K562 (cell line): ENCODE results near the gene PDK1. TPM values are rescaled to one million over a fixed set of nuclear protein-coding genes. Genes with fewer than 3 reads are reported as not detected.
"Not testable (repeated sequence)": the region's sequence is repeated elsewhere in the genome, so short reads cannot be mapped to it uniquely, and the experiment has no call there.

Experiments
- ATAC-seq: fragments of 200-7000 bp; cut with Tn5 transposase; 3 replicates; pipeline ENCODE4 v1.9.1; 2020; ENCODE audit warnings: moderate library complexity
- BruUV-seq: library from RNA; stranded (reverse); fragments of 400-500 nt; replicated peaks from 2 replicates; lab custom pipeline; 2021; lab: Mats Ljungman, UMichigan
- CTCF ChIA-PET: fragments of 300-600 bp; formaldehyde crosslinking; extraction: SDS; loops from one replicate; lab custom pipeline; 2021; ENCODE audit warnings: low intra/inter-chr PET ratio; lab: Yijun Ruan, JAX
- POLR2A ChIA-PET: fragments of 300-600, 350-650 bp; sonication (Branson Sonifier 250); formaldehyde crosslinking; extraction: SDS; loops from one replicate; lab custom pipeline; 2021; ENCODE audit warnings: antibody characterized with exemption, inconsistent platforms; lab: Yijun Ruan, JAX
- DNase-seq, 4 experiments: peaks; one replicate each; pipeline versions ENCODE4 v3.0.0 to v3.0.0-alpha.2; 2011 to 2018; ENCODE audit warnings: low spot score in 3 of 4, mixed read lengths in 3 of 4; ENCODE audit errors: extremely low read depth in 1 of 4
- FAIRE-seq: peaks from 2 replicates; lab custom pipeline; 2011; peaks lifted over from hg19 to GRCh38; lab: Jason Lieb, UNC
- H2AFZ ChIP-seq: 2 replicates; pipeline ENCODE4 v1.6.0; 2011; ENCODE audit warnings: low read depth, low read length, control low read depth, inconsistent platforms
- H3K27ac ChIP-seq: fragments of 200-600 bp; 3 replicates; pipeline ENCODE4 v1.8.0; 2011; ENCODE audit warnings: low read depth, mild to moderate bottlenecking, control low read depth, inconsistent platforms, low read length, moderate library complexity, mixed read lengths; ENCODE audit errors: extremely low read depth
- H3K27me3 ChIP-seq, 2 experiments: fragments of 300-600 bp in 1 of 2; 2 replicates in 1 of 2; 3 replicates in 1 of 2; pipeline versions ENCODE4 v1.6.0 to v1.8.0; 2011; ENCODE audit warnings: inconsistent platforms in 2 of 2, low read length in 2 of 2, mild to moderate bottlenecking in 1 of 2, mixed read lengths in 1 of 2, moderate library complexity in 1 of 2; ENCODE audit not compliant: control insufficient read depth in 2 of 2, insufficient read depth in 2 of 2
- H3K36me3 ChIP-seq: fragments of 300-600 bp; 3 replicates; pipeline ENCODE4 v1.8.0; 2011; ENCODE audit warnings: mild to moderate bottlenecking, low read length, inconsistent platforms; ENCODE audit not compliant: control insufficient read depth, insufficient read depth
- H3K4me1 ChIP-seq, 2 experiments: fragments of 200-600 bp in 1 of 2; replicated peaks in 1 of 2; 2 replicates in 1 of 2; 3 replicates in 1 of 2; pipeline versions ENCODE4 v1.5.1 to v1.8.0; 2011; ENCODE audit warnings: inconsistent platforms in 2 of 2, low read length in 2 of 2, mild to moderate bottlenecking in 1 of 2, mixed read lengths in 1 of 2, moderate library complexity in 1 of 2; ENCODE audit not compliant: control insufficient read depth in 2 of 2, insufficient read depth in 2 of 2
- H3K4me2 ChIP-seq: 2 replicates; pipeline ENCODE4 v1.6.1; 2011; ENCODE audit warnings: low read length, control low read depth, inconsistent platforms, mixed read lengths; ENCODE audit not compliant: insufficient read depth
- H3K4me3 ChIP-seq: fragments of 200-600 bp; sonication (generic), shearing (Covaris generic); 2 replicates; pipeline ENCODE4 v1.5.1; 2016; ENCODE audit warnings: control low read depth, inconsistent platforms
- H3K79me2 ChIP-seq: fragments of 200-600 bp; 3 replicates; pipeline ENCODE4 v1.8.0; 2011; ENCODE audit warnings: low read length, inconsistent platforms; ENCODE audit not compliant: control insufficient read depth, insufficient read depth
- H3K9ac ChIP-seq, 2 experiments: 2 replicates each; pipeline versions ENCODE4 v1.6.0 to v1.6.1; 2011; ENCODE audit warnings: low read depth in 2 of 2, low read length in 2 of 2, control low read depth in 1 of 2, inconsistent platforms in 1 of 2, mild to moderate bottlenecking in 1 of 2, mixed read lengths in 1 of 2; ENCODE audit not compliant: insufficient read depth in 1 of 2
- H3K9me1 ChIP-seq: one replicate; pipeline ENCODE4 v1.6.0; 2011; ENCODE audit warnings: inconsistent platforms, mild to moderate bottlenecking, low read length, moderate library complexity; ENCODE audit not compliant: control insufficient read depth, insufficient read depth
- H3K9me3 ChIP-seq: replicated peaks from 2 replicates; pipeline ENCODE4 v1.5.1; 2011; ENCODE audit warnings: low read depth, low read length, inconsistent platforms; ENCODE audit not compliant: control insufficient read depth, insufficient read depth
- H4K20me1 ChIP-seq: replicated peaks from 2 replicates; pipeline ENCODE4 v1.6.1; 2011; ENCODE audit warnings: low read length, inconsistent platforms, mixed read lengths; ENCODE audit not compliant: control insufficient read depth, insufficient read depth
- ADNP ChIP-seq: fragments of 200-800 bp; sonication (Bioruptor generic); IDR thresholded peaks from 2 replicates; pipeline ENCODE4 v1.6.1; 2016; ENCODE audit warnings: missing genetic modification characterization, missing compliant biosample characterization
- C11orf30 ChIP-seq: fragments of 450-650 bp; IDR thresholded peaks from 2 replicates; pipeline ENCODE4 v1.6.1; 2016; ENCODE audit warnings: low read depth, mild to moderate bottlenecking
- ELF4 ChIP-seq: fragments of 450-650 bp; formaldehyde crosslinking; IDR thresholded peaks from 2 replicates; pipeline ENCODE4 v1.4.0; 2022; ENCODE audit warnings: missing genetic modification characterization
- HNRNPLL ChIP-seq: fragments of 200-400 bp; formaldehyde crosslinking; IDR thresholded peaks from 2 replicates; pipeline ENCODE4 v1.6.1; 2017; ENCODE audit warnings: low read length, low read depth, mild to moderate bottlenecking; ENCODE audit not compliant: poor library complexity, severe bottlenecking
- IFI16 ChIP-seq: fragments of 250-450 bp; sonication (Bioruptor Pico); IDR thresholded peaks from 2 replicates; pipeline ENCODE4 v2.1.2; 2022; ENCODE audit warnings: mild to moderate bottlenecking, inconsistent platforms
- NFIX ChIP-seq: fragments of 250-450 bp; sonication (Bioruptor Pico); IDR thresholded peaks from 2 replicates; pipeline ENCODE4 v1.4.0; 2020; ENCODE audit warnings: low read depth, mild to moderate bottlenecking, moderate library complexity
- POLR2A ChIP-seq: fragments of 450-650 bp; conservative IDR thresholded peaks from 2 replicates; pipeline ENCODE4 v1.6.1; 2016
- POLR2AphosphoS2 ChIP-seq: IDR thresholded peaks from 2 replicates; pipeline ENCODE4 v1.6.1; 2012; ENCODE audit warnings: low read length, improper control_type of control experiment
- PRPF4 ChIP-seq: fragments of 200-400 bp; formaldehyde crosslinking; IDR thresholded peaks from one replicate; pipeline ENCODE4 v1.6.1; 2017; ENCODE audit warnings: low read length, low read depth, mild to moderate bottlenecking; ENCODE audit not compliant: insufficient read depth, poor library complexity, severe bottlenecking
- SMAD4 ChIP-seq: fragments of 250-450 bp; sonication (Bioruptor Pico); conservative IDR thresholded peaks from 2 replicates; pipeline ENCODE4 v1.8.0; 2021; ENCODE audit warnings: inconsistent platforms, mild to moderate bottlenecking, moderate library complexity
- SMARCA5 ChIP-seq: fragments of 450-650 bp; IDR thresholded peaks from 2 replicates; pipeline ENCODE4 v1.6.1; 2016
- TARDBP ChIP-seq: fragments of 450-650 bp; IDR thresholded peaks from 2 replicates; pipeline ENCODE4 v1.6.1; 2016
- ZNF347 ChIP-seq: fragments of 450-650 bp; formaldehyde crosslinking; IDR thresholded peaks from 2 replicates; pipeline ENCODE4 v1.4.0; 2020; ENCODE audit warnings: low read depth, mild to moderate bottlenecking, moderate library complexity
- WGBS: fragments of 100-300 bp; shearing (Covaris generic); methylation state at CpG from one replicate; pipeline ENCODE4 v1.1.6; 2016; ENCODE audit warnings: low coverage, mixed read lengths; ENCODE audit not compliant: insufficient coverage; ENCODE audit errors: missing lambda C conversion rate; 5-methylcytosine and 5-hydroxymethylcytosine counted together
- in situ Hi-C: fragments of 300-500 bp; cut with MboI; formaldehyde crosslinking; loops from 4 replicates; pipeline ENCODE4 v1.15.0; 2018; ENCODE audit warnings: inconsistent platforms, mixed read lengths
- intact Hi-C: fragments of 100-400 bp; cut with micrococcal nuclease; formaldehyde crosslinking; loops from 2 replicates; pipeline ENCODE4 v1.14.2; 2022
- polyA plus RNA-seq, 8 experiments: library from polyadenylated mRNA; depleted of rRNA in 4 of 8; stranded (reverse) in 5 of 8; unstranded in 3 of 8; fragments of >200 nt; fragmentation: Nextera tagmentation in 2 of 8; fragmentation: Illumina TruSeq in 1 of 8; extraction: Ambion mirVana in 2 of 8; extraction: Trizol in 1 of 8; gene quantifications; 2 replicates each; pipeline versions ENCODE4 v1.2.1 to v1.2.3, GENCODE V29; 2011 to 2014; ENCODE audit warnings: inconsistent platforms in 1 of 8, missing spikeins in 1 of 8
- total RNA-seq, 7 experiments: library from RNA; depleted of rRNA in 6 of 7; stranded (reverse); fragments of >200 nt in 6 of 7; fragmentation: Illumina TruSeq in 2 of 7; extraction: Trizol in 2 of 7; gene quantifications; 2 replicates each; pipeline versions ENCODE4 v1.2.1 to v1.2.3, GENCODE V29; 2011 to 2021; ENCODE audit warnings: low replicate concordance in 1 of 7
- TF ChIP-seq, protein P1 (sequence below): fragments of 250-450 bp; sonication (Bioruptor Pico); IDR thresholded peaks from 2 replicates; pipeline ENCODE4 v1.4.0; 2020; ENCODE audit warnings: mild to moderate bottlenecking, moderate library complexity
- TF ChIP-seq, protein P2 (sequence below): sonication (generic); formaldehyde crosslinking; IDR thresholded peaks from 2 replicates; pipeline ENCODE4 v1.8.1; 2022; ENCODE audit warnings: missing genetic modification reagents
- TF ChIP-seq, protein P3 (sequence below): fragments of 450-650 bp; IDR thresholded peaks from 2 replicates; pipeline ENCODE4 v1.6.1; 2016; ENCODE audit warnings: low read depth, mild to moderate bottlenecking, moderate library complexity

Gene PDK1
- total and polyA plus RNA-seq, 9 of the 15 experiments (the other 6 are each of a cell fraction or from before 2014, with no cell fraction given): 3.5 to 176 (median 13.9) TPM

DNA sequence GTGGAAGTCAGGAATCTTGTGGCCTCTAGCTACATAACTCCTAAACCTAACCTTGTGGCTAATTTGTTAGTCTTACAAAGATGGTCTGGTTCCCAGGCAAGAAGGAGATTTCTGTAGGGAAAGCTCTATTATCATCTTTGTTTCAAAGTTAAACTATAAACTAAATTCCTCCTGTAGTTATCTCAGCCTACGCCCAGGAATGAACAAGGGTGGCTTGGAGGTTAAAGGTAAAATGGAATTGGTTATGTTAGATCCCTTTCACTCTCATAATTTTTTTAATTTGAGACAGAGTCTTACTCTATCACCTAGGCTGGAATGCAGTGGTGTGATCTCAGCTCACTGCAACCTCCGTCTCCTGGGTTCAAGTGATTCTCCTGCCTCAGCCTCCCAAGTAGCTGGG lies 24.6 kb upstream of the PDK1 start:
- Histone ChIP-seq H3K4me1 (no peaks in the 10 kb centered on the region), H3K9me1 (no peaks in the 10 kb centered on the region), H3K4me2 (no peak overlapping the region), H3K4me3 (no peak overlapping the region), H3K27ac (no peak overlapping the region), H4K20me1 (no peaks in the 10 kb centered on the region), H3K79me2 (no peaks in the 10 kb centered on the region), H3K9ac (no peak overlapping the region), H2AFZ (no peak overlapping the region)
- no peak for ATAC-seq
- CTCF ChIA-PET: no interaction called here
- POLR2A ChIA-PET: interaction anchor here (0.6 kb wide), 1 partner anchor 66 kb away, joined by 3 read pairs; no protein-coding TSS in a partner anchor
- WGBS: 8% methylated on average over 2 of the region's 2 CpGs
- no TSS peak for BruUV-seq
- TF ChIP-seq SMAD4 (CRISPR knock-in tag) (no peak), ZNF347 (CRISPR knock-in tag) (no peak), HNRNPLL (no peak), NFIX (CRISPR knock-in tag) (no peak), POLR2AphosphoS2 (no peak), IFI16 (no peak), ELF4 (CRISPR knock-in tag) (no peak), PRPF4 (no peak), POLR2A (no peak), TARDBP (no peak), SMARCA5 (no peak), C11orf30 (no peak), ADNP (tag) (no peak)
- TF ChIP-seq, protein P1, sequence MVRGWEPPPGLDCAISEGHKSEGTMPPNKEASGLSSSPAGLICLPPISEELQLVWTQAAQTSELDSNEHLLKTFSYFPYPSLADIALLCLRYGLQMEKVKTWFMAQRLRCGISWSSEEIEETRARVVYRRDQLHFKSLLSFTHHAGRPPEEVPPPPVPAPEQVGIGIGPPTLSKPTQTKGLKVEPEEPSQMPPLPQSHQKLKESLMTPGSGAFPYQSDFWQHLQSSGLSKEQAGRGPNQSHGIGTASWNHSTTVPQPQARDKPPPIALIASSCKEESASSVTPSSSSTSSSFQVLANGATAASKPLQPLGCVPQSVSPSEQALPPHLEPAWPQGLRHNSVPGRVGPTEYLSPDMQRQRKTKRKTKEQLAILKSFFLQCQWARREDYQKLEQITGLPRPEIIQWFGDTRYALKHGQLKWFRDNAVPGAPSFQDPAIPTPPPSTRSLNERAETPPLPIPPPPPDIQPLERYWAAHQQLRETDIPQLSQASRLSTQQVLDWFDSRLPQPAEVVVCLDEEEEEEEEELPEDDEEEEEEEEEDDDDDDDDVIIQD (CRISPR knock-in tag): no peak
- TF ChIP-seq, protein P2, sequence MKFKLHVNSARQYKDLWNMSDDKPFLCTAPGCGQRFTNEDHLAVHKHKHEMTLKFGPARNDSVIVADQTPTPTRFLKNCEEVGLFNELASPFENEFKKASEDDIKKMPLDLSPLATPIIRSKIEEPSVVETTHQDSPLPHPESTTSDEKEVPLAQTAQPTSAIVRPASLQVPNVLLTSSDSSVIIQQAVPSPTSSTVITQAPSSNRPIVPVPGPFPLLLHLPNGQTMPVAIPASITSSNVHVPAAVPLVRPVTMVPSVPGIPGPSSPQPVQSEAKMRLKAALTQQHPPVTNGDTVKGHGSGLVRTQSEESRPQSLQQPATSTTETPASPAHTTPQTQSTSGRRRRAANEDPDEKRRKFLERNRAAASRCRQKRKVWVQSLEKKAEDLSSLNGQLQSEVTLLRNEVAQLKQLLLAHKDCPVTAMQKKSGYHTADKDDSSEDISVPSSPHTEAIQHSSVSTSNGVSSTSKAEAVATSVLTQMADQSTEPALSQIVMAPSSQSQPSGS (CRISPR knock-in tag): no peak
- TF ChIP-seq, protein P3, sequence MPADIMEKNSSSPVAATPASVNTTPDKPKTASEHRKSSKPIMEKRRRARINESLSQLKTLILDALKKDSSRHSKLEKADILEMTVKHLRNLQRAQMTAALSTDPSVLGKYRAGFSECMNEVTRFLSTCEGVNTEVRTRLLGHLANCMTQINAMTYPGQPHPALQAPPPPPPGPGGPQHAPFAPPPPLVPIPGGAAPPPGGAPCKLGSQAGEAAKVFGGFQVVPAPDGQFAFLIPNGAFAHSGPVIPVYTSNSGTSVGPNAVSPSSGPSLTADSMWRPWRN: no peak
- TF ChIP-seq, all 486 proteins: peak for 0
- in situ Hi-C loops: no loop called here
- Histone ChIP-seq H3K36me3 (no peaks in the 10 kb centered on the region), H3K27me3 (no peaks in the 10 kb centered on the region), H3K9me3 (peaks cover 2% of the 10 kb centered on the region; the same call in 1 of the 2 replicates)
- intact Hi-C loops: no loop called here
- DNase-seq (no peak), FAIRE-seq (no peak)

DNA sequence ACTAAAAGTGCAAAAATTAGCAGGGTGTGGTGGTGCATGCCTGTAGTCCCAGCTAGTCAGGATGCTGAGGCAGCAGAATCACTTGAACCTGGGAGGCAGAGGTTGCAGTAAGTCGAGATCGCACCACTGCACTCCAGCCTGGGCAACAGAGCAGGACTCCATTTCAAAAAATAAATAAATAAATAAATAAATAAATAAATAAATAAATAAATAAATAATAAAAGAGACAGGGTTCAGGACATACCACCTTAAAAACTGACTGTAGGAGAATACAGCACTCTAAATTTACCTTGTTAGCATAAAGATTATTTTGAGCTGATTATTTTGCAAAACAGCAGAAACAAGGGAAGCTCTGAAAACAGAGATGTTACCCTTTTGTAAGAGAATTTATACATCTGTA lies 23.4 kb upstream of the PDK1 start:
- H3K9me3 ChIP-seq, H3K4me2 ChIP-seq, ATAC-seq, FAIRE-seq, H3K27me3 ChIP-seq, H2AFZ ChIP-seq, H3K36me3 ChIP-seq, H3K4me3 ChIP-seq, in situ Hi-C loops, H3K9ac ChIP-seq, H3K4me1 ChIP-seq, BruUV-seq, H3K79me2 ChIP-seq, intact Hi-C loops, H3K9me1 ChIP-seq, H3K27ac ChIP-seq, H4K20me1 ChIP-seq, CTCF ChIA-PET, DNase-seq: not testable (repeated sequence)
- 0% methylated on average over 2 of the region's 2 CpGs for WGBS
- POLR2A ChIA-PET: interaction anchor here (0.6 kb wide), 1 partner anchor 24 kb away, joined by 3 read pairs; no protein-coding TSS in a partner anchor
